HG02970 (cell line): Measurements from ENCODE around the gene COL19A1.

Experiments used
- ATAC-seq: cut with Tn5 transposase; IDR thresholded peaks from one replicate; pipeline ENCODE4 v1.9.1; 2021; ENCODE audit warnings: mild to moderate bottlenecking, moderate library complexity, moderate number of reproducible peaks; ENCODE audit not compliant: unreplicated experiment, low FRiP score

The COL19A1 gene

GRCh38 chr6:70040766-70041165, 174.4 kb downstream of the COL19A1 start:
- ATAC-seq: no peak

- no peak for ATAC-seq
These were observed 175.1 kb downstream of the COL19A1 start for GRCh38 chr6:70041411-70041810.

GRCh38 chr6:70045413-70045812, 179.1 kb downstream of the COL19A1 start:
- no peak for ATAC-seq

- no peak for ATAC-seq
These were observed 185.1 kb downstream of the COL19A1 start for GRCh38 chr6:70051197-70052124.

- ATAC-seq: no peak
These were observed 192.8 kb downstream of the COL19A1 start for GRCh38 chr6:70059039-70059719.

- no peak for ATAC-seq
These were observed 194.3 kb downstream of the COL19A1 start for GRCh38 chr6:70060680-70061079.

GRCh38 chr6:70061546-70061945, 195.2 kb downstream of the COL19A1 start:
- no peak for ATAC-seq

- no peak for ATAC-seq
These were observed 195.7 kb downstream of the COL19A1 start for GRCh38 chr6:70062010-70062409.

- no peak for ATAC-seq
These were observed 206.3 kb downstream of the COL19A1 start for GRCh38 chr6:70072540-70073179.

GRCh38 chr6:70073637-70074036, 207.3 kb downstream of the COL19A1 start:
- no peak for ATAC-seq

- ATAC-seq: no peak
These were observed 212.9 kb downstream of the COL19A1 start for GRCh38 chr6:70079241-70079640.

GRCh38 chr6:70080443-70081070, 214.2 kb downstream of the COL19A1 start:
- no peak for ATAC-seq

- no peak for ATAC-seq
These were observed 216.5 kb downstream of the COL19A1 start for GRCh38 chr6:70082830-70083229.

- ATAC-seq: no peak
These were observed 220.4 kb downstream of the COL19A1 start for GRCh38 chr6:70086806-70087205.

- ATAC-seq: no peak
These were observed 227.8 kb downstream of the COL19A1 start for GRCh38 chr6:70094156-70094555.

GRCh38 chr6:70099732-70100131, 233.4 kb downstream of the COL19A1 start:
- no peak for ATAC-seq

- ATAC-seq: no peak
These were observed 237.4 kb downstream of the COL19A1 start for GRCh38 chr6:70103798-70104197.

- ATAC-seq: peak; percentile 64
These were observed 241.7 kb downstream of the COL19A1 start for GRCh38 chr6:70107852-70108629.

- no peak for ATAC-seq
These were observed 244.0 kb downstream of the COL19A1 start for GRCh38 chr6:70110126-70111022.
